C4-2B (cell line): Measurements from ENCODE around the gene KIF1A.
"Not testable (repeated sequence)": the region's sequence is repeated elsewhere in the genome, so short reads cannot be mapped to it uniquely, and the experiment has no call there.

Experiments used
- H3K27ac ChIP-seq: fragments of 450-650 bp; 2 replicates; pipeline ENCODE4 v1.5.1; 2017
- CTCF ChIP-seq: fragments of 450-650 bp; conservative IDR thresholded peaks from 2 replicates; pipeline ENCODE4 v1.5.1; 2017; ENCODE audit warnings: mild to moderate bottlenecking
- ZFX ChIP-seq: fragments of 450-650 bp; IDR thresholded peaks from 2 replicates; pipeline ENCODE4 v1.6.1; 2017

Gene KIF1A

GRCh38 chr2:240701736-240702639 is 118.0 kb downstream of the KIF1A start:
- no peak overlapping the region for H3K27ac ChIP-seq
- TF ChIP-seq CTCF: no peak
- TF ChIP-seq ZFX: no peak

- no peak overlapping the region for H3K27ac ChIP-seq
- no peak for TF ChIP-seq CTCF
- no peak for TF ChIP-seq ZFX
Measured at GRCh38 chr2:240701091-240701735, 118.8 kb downstream of the KIF1A start.

GRCh38 chr2:240700616-240701015 is 119.4 kb downstream of the KIF1A start:
- not testable (repeated sequence) for H3K27ac ChIP-seq

- H3K27ac ChIP-seq: not testable (repeated sequence)
Measured at GRCh38 chr2:240699835-240700234, 120.2 kb downstream of the KIF1A start.

- H3K27ac ChIP-seq: not testable (repeated sequence)
Measured at GRCh38 chr2:240698852-240699561, 121.0 kb downstream of the KIF1A start.

- H3K27ac ChIP-seq: not testable (repeated sequence)
Measured at GRCh38 chr2:240696469-240696868, 123.5 kb downstream of the KIF1A start.

- not testable (repeated sequence) for H3K27ac ChIP-seq
Measured at GRCh38 chr2:240695593-240695992, 124.4 kb downstream of the KIF1A start.

- H3K27ac ChIP-seq: not testable (repeated sequence)
Measured at GRCh38 chr2:240694304-240694703, 125.7 kb downstream of the KIF1A start.

GRCh38 chr2:240692583-240693561 is 127.1 kb downstream of the KIF1A start:
- not testable (repeated sequence) for H3K27ac ChIP-seq

- H3K27ac ChIP-seq: not testable (repeated sequence)
Measured at GRCh38 chr2:240691631-240692420, 128.2 kb downstream of the KIF1A start, which contains the start of gene AQP12A. Gene AQP12A (plus strand): TSS chr2:240691866. CDS start chr2:240691914, 48 bp downstream.

GRCh38 chr2:240691075-240691427 is 129.0 kb downstream of the KIF1A start:
- H3K27ac ChIP-seq: not testable (repeated sequence)

GRCh38 chr2:240690421-240691074 is 129.5 kb downstream of the KIF1A start:
- H3K27ac ChIP-seq: not testable (repeated sequence)
